HG02571 (cell line): Measurements from ENCODE around the gene VPS37D.
"Not testable (repeated sequence)": the region's sequence is repeated elsewhere in the genome, so short reads cannot be mapped to it uniquely, and the experiment has no call there.

Source experiments
- ATAC-seq: cut with Tn5 transposase; IDR thresholded peaks from one replicate; pipeline ENCODE4 v1.9.1; 2021; ENCODE audit warnings: mild to moderate bottlenecking, moderate library complexity; ENCODE audit not compliant: unreplicated experiment

Gene VPS37D

DNA sequence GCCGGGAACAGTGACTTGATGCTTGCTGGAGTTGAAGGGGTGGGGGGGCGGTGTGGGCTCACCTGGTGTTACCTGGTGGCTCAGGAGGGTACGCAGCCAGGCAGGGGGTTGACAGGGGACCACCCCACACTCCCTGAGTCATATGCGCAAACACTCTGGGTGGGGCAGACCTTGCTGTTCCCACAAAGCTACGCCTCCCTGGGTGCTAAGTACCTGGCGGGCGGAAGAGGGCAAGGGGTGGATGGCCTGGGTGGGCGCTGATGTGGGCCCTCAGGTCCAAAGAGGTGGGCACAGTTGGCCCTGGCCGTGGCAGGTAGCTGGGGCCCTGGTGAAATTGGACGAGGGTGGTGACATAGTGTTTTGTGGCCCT is 37.9 kb downstream of the VPS37D start:
- ATAC-seq, result no peak

GRCh38 chr7:73706126-73707044 is 38.8 kb downstream of the VPS37D start:
- no peak for ATAC-seq

DNA sequence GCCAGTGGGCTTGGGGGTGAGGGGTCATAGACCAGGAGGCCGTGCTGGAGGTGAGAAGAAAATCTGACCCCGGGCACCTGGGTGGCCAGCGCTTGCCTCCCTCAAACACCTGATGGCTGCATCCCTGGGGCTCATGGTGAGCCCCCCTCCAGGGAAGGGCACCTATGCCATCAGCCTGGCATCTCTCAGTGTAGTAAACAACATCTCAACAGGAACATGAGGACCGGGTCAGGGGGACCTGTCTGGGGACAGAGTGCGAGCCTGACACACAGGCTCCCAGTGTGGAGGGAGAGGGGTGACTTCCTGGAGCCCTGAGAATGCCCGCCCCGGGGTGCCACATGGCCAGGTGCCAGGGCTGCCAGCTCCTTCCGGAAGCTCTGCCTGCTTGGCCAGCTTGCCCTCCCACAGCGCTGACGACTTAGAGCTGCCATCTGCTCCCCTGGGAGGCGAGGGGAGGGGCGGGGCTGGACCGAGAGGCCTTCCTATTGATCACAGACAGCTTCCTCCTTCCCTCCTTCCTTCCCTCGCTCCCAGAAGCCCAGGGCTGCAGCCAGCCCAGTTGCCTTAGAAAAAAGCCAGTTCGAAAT is 39.5 kb downstream of the VPS37D start:
- ATAC-seq, result no peak

- no peak for ATAC-seq
These were observed 41.4 kb downstream of the VPS37D start for GRCh38 chr7:73708961-73709549.

- ATAC-seq, result no peak
These were observed 45.1 kb downstream of the VPS37D start for GRCh38 chr7:73712773-73713172.

DNA sequence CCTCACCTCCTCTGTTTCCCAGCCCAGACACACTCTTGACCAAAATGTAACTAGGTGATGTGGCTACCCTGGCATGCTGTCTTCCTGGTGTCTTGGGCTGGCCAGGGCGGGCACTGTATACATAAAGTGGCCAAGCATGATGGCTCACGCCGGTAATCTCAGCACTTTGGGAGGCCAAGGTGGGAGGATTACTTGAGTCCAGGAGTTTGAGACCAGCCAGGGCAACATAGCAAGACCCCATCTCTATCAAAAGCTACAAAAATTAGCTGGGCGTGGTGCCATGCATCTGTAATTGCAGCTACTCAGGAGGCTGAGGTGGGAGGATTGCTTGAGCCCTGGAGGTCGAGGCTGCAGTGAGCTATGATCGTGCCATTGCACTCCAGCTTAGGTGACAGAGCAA is 45.7 kb downstream of the VPS37D start:
- ATAC-seq, result not testable (repeated sequence)

DNA sequence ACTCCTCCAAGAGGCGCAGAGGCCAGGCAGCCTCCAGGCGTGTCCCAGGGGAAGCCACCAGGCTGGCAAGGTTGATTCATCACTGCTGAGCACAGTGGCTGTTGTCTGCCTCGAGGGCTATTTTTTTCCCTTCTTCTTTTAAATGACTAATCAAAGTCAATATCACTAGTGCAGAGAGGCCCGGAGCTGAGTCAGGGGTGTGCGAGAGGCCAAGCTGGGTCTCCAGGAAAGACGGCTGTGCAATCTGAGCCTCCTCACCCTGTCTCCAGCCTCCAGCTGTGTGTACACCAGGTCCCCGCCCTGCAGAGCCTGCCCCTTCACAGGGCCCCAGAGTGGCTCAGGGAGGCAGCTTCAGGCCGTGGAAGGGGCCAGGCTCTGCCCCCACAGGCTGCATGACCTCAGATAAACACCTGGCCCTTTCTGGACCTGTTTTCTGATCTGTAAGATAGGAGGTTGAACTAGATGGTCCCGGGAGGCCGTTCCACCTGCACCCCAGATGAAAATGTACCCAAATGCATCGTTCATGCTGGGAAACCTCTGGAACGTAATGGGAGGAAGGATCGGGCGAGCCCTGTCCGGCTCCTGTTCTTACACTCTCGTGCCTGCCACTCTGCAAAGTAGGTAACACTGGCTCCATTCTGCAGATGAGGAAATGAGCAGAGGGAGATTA is 48.2 kb downstream of the VPS37D start:
- no peak for ATAC-seq

GRCh38 chr7:73716318-73716890 is 48.8 kb downstream of the VPS37D start:
- ATAC-seq, result no peak

DNA sequence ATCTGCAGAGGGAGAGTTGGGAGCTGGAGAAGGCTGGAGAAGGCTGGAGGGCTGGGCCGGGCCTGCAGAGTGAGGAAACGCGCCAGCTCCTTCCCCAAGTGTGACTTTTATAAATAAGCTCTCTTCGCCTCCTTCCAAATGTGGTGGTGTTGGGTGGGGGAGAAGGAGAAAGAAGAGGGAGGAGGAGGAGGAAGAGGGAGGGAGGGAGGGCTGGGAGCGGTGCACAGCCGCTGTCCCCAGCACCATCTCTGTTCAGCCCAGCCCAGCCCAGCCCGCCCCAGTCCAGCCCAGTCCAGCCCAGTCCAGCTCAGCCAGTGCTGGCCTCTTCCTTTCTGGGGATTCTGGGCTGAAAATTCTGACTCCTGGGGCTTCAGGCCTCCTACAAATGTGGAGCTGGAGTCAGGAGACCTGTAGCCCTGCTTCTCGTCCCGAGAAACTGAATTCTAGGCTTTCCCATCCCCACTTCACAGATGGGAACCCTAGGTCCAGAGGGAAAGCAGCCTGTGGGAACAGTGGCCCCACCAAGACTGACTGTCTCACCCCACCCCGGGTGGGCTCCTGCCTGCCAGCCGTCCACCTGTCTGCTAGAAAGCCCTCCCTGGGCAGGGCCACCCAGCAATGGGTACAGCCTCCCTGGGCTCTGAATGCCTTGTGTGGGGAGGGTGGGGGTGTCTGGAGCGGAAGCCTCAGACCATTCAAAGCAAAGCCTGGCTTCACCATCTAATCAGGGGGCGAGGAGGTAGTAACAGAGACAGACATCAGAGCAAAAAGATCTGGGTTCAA is 49.6 kb downstream of the VPS37D start:
- no peak for ATAC-seq

DNA sequence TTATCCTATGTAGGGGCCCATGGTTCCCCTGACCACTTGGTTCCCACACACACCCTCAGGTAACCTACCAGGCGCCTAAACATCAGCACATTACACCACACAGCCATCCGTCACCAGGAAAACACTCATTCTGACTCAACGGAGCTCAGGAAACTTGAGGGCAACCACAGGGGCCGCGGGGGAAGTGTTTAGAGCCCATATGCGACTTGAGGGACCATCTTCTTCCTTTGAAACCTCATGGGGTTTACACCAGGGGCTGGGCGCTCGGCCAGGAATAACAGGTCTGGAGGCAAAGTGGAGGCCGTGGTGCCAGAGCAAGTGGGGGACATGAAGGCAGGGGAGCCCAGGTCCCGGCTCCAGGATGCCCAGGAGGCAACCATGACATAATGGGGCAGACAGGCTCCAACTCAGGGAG is 50.4 kb downstream of the VPS37D start:
- ATAC-seq, result no peak

DNA sequence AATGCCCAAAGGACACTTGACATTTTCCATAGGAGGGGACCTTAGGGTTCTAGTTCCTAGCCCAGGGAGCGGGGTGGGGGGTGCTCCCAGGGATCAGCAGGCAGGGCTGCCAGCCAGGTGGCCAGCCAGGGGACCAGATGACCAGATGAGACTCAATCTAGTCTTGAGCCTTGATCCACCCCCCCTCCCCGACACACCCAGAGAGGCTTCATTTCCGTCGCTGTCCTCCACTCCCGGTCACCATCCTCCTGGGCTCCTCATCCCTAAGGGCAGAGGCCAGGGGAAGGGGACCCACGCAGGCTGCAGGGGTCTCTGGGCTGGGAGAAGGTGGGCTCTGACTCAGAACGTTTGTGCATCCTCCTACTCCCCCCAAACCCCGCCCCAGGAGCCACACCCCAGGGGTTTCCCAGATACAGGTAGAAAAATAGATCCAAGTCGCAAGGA is 50.8 kb downstream of the VPS37D start:
- ATAC-seq, result no peak

GRCh38 chr7:73718905-73719805 is 51.5 kb downstream of the VPS37D start, which contains the start of gene STX1A:
STX1A (minus strand) TSS chr7:73719669; CDS start chr7:73719631, 38 bp downstream.
- ATAC-seq, result peak; percentile 60

DNA sequence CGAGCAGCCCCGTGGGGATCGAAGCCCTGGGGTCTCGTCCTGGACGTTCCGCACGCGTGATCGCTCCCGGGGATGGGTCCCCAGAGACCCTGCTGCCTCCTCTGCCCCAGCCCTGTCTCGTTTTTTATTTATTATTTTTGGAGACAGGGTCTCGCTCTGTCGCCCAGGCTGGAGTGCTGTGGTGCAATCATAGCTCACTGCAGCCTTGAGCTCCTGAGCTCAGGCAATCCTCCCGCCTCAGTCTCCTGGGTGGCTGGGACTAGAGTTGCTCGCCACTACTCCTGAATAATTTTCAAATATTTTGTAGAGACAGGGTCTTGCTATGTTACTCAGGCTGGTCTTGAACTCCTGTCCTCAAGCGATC is 52.2 kb downstream of the VPS37D start:
- ATAC-seq, result no peak

DNA sequence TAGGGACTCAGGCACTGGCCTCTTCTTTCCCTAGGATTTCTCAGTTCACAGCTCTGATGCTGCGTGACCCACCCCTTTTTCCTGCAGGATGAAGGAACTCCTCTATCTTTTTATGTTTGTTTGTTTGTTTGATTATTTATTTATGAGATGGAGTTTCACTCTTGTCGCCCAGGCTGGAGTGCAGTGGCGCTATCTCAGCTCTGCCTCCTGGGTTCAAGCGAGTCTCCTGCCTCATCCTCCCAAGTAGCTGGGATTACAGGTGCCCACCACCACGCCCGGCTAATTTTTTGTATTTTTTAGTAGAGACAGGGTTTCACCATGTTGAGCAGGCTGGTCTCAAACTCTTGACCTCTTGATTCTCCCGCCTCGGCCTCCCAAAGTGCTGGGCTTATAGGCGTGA is 52.8 kb downstream of the VPS37D start:
- not testable (repeated sequence) for ATAC-seq

DNA sequence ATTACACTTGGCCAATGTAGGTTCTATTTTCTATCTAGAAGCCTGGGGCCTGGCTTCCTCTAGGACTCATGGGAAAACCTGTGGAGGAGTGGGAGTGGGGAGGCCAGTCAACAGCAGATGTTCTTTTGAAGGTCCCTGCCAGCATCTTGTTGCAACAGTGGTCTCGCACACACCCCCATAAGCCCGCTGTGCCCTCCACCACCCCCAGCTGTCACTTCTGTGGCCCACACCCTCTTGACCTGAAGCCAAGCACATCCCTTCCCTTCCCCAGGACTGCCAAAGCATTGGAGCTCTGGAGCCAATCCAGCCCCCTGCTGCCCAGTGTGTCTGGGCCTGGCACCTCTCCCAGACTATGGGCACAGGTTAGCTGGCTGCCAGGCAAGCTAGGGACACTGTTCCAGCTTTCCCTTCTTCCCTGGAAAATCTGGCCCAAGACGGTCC is 53.8 kb downstream of the VPS37D start:
- ATAC-seq, result no peak
